SK-N-SH treated with all-trans-retinoic acid at 6 μM for 48 hours (cell line): ENCODE data around the gene ALG2.

Source experiments
- CSDC2 ChIP-seq: fragments of 250-450 bp; sonication (Bioruptor Pico); IDR thresholded peaks from 2 replicates; pipeline ENCODE4 v1.5.0; 2020; ENCODE audit warnings: mild to moderate bottlenecking, moderate library complexity
- ISL1 ChIP-seq: fragments of 250-450 bp; sonication (Bioruptor Pico); IDR thresholded peaks from 2 replicates; pipeline ENCODE4 v2.1.2; 2022; ENCODE audit warnings: mild to moderate bottlenecking, moderate library complexity
- TCF4 ChIP-seq: fragments of 250-450 bp; sonication (Bioruptor Pico); IDR thresholded peaks from 2 replicates; pipeline ENCODE4 v1.8.0; 2021; ENCODE audit warnings: mild to moderate bottlenecking, moderate library complexity, borderline replicate concordance
- TOX ChIP-seq: fragments of 250-450 bp; sonication (Bioruptor Pico); IDR thresholded peaks from 2 replicates; pipeline ENCODE4 v1.8.0; 2021; ENCODE audit warnings: mild to moderate bottlenecking, moderate library complexity, borderline replicate concordance
- ZNF70 ChIP-seq: fragments of 450-650 bp; formaldehyde crosslinking; IDR thresholded peaks from 2 replicates; pipeline ENCODE4 v1.5.0; 2020; ENCODE audit warnings: mild to moderate bottlenecking, moderate library complexity
- ZNF8 ChIP-seq: fragments of 450-650 bp; formaldehyde crosslinking; IDR thresholded peaks from 2 replicates; pipeline ENCODE4 v1.5.0; 2020; ENCODE audit warnings: mild to moderate bottlenecking, moderate library complexity
- TF ChIP-seq, protein P1 (sequence below): fragments of 250-450 bp; sonication (Bioruptor Pico); IDR thresholded peaks from 2 replicates; pipeline ENCODE4 v1.8.0; 2021; ENCODE audit warnings: low read depth, mild to moderate bottlenecking, moderate library complexity, borderline replicate concordance

DNA sequence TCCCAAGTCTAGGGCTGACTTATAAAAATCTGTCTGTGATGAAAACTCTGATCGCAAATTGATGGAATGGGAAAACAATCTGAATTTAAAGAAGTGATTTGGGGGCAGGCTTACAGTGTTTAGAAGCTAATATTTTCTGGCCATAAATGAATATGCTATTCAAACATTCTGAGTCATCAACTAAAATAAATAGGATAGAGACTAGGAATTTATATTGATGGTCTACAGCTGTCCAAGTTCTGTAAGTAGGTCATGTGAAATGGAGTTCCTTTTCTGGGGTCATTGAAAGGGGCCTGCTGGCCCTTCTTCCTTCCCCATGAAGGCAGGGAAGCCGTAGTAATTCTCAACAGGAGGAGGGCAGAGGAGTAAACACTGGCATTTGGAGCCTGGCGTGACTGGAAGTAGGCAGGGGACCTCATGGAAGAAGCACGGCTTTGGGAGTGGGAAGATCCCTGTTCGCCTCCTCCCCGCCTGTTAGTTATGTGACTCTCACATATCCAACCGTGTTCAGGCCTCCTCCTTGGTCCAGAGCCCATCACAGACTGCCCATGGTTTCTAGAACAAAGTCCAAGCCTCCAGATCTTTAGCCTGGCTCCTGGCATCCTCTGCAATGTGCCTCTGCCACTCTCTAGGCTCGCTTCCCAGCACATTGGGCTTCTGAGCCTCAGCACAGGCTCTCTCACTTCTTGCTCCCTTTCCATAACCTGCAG lies 31.7 kb downstream of the ALG2 start:
- TF ChIP-seq ZNF70 (CRISPR knock-in tag) (no peak), ZNF8 (CRISPR knock-in tag) (no peak), TOX (CRISPR knock-in tag) (no peak), TCF4 (CRISPR knock-in tag) (no peak), CSDC2 (CRISPR knock-in tag) (no peak), ISL1 (no peak)
- TF ChIP-seq, protein P1, sequence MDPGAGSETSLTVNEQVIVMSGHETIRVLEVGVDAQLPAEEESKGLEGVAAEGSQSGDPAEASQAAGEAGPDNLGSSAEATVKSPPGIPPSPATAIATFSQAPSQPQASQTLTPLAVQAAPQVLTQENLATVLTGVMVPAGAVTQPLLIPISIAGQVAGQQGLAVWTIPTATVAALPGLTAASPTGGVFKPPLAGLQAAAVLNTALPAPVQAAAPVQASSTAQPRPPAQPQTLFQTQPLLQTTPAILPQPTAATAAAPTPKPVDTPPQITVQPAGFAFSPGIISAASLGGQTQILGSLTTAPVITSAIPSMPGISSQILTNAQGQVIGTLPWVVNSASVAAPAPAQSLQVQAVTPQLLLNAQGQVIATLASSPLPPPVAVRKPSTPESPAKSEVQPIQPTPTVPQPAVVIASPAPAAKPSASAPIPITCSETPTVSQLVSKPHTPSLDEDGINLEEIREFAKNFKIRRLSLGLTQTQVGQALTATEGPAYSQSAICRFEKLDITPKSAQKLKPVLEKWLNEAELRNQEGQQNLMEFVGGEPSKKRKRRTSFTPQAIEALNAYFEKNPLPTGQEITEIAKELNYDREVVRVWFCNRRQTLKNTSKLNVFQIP (CRISPR knock-in tag), result no peak
